Measurements from ENCODE around the gene NME9.

Gene NME9

GRCh38 chr3:138307899-138308298 lies 21.8 kb downstream of the NME9 start:
- H3K4me3 ChIP-seq (ENCODE audit: low read length): no peak overlapping the region
- TF ChIP-seq CTCF (IDR thresholded peaks at IDR 0.05; ENCODE audit: insufficient read depth, low read depth, low read length, missing control alignments): no peak
- no peak for DNase-seq (ENCODE audit: low read depth)

DNA sequence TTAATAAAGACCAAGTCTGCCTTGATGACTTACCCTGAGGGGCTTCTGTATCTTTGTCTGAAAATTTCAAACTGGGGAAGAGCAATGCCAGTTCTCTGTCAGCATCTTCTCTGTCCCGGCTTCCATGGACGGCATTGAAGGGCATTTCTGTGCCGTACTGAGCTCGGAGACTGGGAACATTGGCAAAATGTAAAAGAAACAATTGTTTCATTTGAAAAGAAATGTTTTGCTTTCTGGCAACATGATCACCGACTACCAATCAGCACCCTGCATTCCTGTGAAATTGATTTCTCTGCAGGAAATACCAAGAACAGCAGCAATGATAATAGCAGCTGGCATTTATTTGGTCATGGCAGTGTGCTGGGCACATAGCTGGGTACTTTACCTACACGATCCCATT lies 26.2 kb downstream of the NME9 start:
- DNase-seq (ENCODE audit: low read depth): no peak
- H3K4me3 ChIP-seq (ENCODE audit: low read length): no peak overlapping the region
- no peak for TF ChIP-seq CTCF (IDR thresholded peaks at IDR 0.05; ENCODE audit: insufficient read depth, low read depth, low read length, missing control alignments)

GRCh38 chr3:138300647-138301046 lies 29.0 kb downstream of the NME9 start:
- H3K4me3 ChIP-seq (ENCODE audit: low read length): no peak overlapping the region
- no peak for TF ChIP-seq CTCF (IDR thresholded peaks at IDR 0.05; ENCODE audit: insufficient read depth, low read depth, low read length, missing control alignments)
- DNase-seq (ENCODE audit: low read depth): no peak

DNA sequence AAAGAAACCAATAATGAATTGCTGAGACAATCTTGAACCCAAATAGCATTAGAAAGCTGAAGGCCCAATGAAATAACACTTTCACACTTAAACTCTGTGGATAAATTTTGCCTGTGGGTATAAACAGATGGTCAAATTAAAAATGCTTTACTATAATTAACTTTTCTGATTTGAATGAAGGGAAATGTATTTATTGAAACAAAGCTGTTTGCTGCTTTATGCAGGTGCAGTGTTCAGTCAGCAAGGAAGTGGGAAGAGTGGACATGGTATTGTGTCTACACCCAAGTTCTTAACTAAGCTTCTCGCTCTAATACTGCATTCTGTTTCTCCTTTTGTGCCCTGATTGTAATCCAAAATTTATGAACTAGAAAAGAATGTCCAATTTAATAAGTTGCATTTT lies 31.8 kb downstream of the NME9 start:
- no peak overlapping the region for H3K4me3 ChIP-seq (ENCODE audit: low read length)
- no peak for DNase-seq (ENCODE audit: low read depth)
- TF ChIP-seq CTCF (IDR thresholded peaks at IDR 0.05; ENCODE audit: insufficient read depth, low read depth, low read length, missing control alignments): no peak

DNA sequence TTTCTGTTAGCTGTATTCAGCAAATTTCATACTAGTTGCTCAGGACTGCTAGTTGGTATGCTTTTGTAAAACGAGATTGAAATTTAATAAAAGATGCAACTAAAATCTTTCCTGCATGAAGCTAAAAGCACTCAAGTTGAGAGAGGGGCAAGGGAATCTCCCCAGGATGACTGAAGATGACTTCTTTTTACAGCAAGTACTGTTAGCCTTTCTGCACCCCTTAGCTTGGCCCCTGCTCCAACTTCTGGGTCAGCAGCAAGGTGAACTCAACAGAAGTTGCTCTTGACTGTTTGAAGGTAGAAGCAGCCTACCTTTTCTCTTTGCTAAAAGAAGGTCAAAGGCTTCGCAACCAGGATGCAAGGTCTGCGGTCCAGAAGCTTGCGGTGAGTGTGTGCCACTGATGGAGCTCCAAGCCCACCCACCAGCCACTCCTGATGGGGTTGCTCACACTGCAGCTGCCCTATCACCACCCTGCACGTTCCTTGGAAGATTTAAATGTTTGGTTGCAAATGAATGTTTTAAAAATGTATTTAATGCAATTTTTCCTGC lies 32.5 kb downstream of the NME9 start:
- H3K4me3 ChIP-seq (ENCODE audit: low read length): no peak overlapping the region
- no peak for TF ChIP-seq CTCF (IDR thresholded peaks at IDR 0.05; ENCODE audit: insufficient read depth, low read depth, low read length, missing control alignments)
- DNase-seq (ENCODE audit: low read depth): no peak

DNA sequence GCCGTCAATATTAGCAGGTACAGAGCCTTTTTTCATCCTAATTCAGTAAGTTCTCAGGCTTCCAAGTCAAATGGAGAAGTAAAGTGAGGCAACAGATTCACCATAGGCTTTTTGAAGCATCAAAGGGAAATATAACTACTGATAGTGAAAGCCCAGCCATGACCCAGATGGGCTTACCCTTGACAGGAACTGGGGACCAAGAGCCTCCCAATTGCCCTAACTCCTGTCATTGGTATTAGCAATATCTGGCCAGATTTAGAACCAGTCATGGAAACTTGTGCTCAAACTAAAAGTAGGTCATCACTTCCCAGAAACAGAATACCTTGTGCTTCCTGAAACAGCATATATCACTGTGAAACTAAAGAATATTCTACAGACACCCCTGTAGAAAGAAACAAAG lies 33.0 kb downstream of the NME9 start:
- TF ChIP-seq CTCF (IDR thresholded peaks at IDR 0.05; ENCODE audit: insufficient read depth, low read depth, low read length, missing control alignments): no peak
- no peak overlapping the region for H3K4me3 ChIP-seq (ENCODE audit: low read length)
- no peak for DNase-seq (ENCODE audit: low read depth)

- no peak for DNase-seq (ENCODE audit: low read depth)
- H3K4me3 ChIP-seq (ENCODE audit: low read length): no peak overlapping the region
- TF ChIP-seq CTCF (IDR thresholded peaks at IDR 0.05; ENCODE audit: insufficient read depth, low read depth, low read length, missing control alignments): no peak
Observed at GRCh38 chr3:138289701-138290100, 40.0 kb downstream of the NME9 start.

All from epithelial cell of esophagus (primary cell).